Effector memory CD8-positive, alpha-beta T cell (primary cell): ENCODE data around the gene CNTN3.

Experiments used
- ATAC-seq: fragments of 150-1000 bp; cut with Tn5 transposase; replicated peaks from 2 replicates; pipeline ENCODE4 v1.10.0; 2021; ENCODE audit warnings: mild to moderate bottlenecking, moderate library complexity
- DNase-seq, 3 experiments: peaks; one replicate each; pipeline ENCODE4 v3.0.0; 2021
- H3K27ac Mint-ChIP-seq, 2 donors: one replicate each; pipeline ENCODE4 v1.8.0; 2022; ENCODE audit warnings: mild to moderate bottlenecking in 2 of 2, mixed read lengths in 2 of 2, moderate library complexity in 2 of 2
- H3K27me3 Mint-ChIP-seq, 2 donors: one replicate each; pipeline ENCODE4 v1.8.0; 2022; ENCODE audit warnings: mixed read lengths in 2 of 2
- H3K36me3 Mint-ChIP-seq: one replicate; pipeline ENCODE4 v1.8.0; 2022; ENCODE audit warnings: mild to moderate bottlenecking, moderate library complexity, mixed read lengths; ENCODE audit not compliant: insufficient read depth
- H3K4me1 Mint-ChIP-seq, 2 donors: one replicate each; pipeline ENCODE4 v1.8.0; 2022; ENCODE audit warnings: low read depth in 2 of 2, mixed read lengths in 2 of 2
- H3K4me3 Mint-ChIP-seq, 2 donors: one replicate each; pipeline ENCODE4 v1.8.0; 2022; ENCODE audit warnings: mild to moderate bottlenecking in 2 of 2, mixed read lengths in 2 of 2, moderate library complexity in 2 of 2
- H3K9me3 Mint-ChIP-seq, 2 donors: one replicate each; pipeline ENCODE4 v1.8.0; 2022; ENCODE audit warnings: mixed read lengths in 2 of 2

Gene CNTN3

DNA sequence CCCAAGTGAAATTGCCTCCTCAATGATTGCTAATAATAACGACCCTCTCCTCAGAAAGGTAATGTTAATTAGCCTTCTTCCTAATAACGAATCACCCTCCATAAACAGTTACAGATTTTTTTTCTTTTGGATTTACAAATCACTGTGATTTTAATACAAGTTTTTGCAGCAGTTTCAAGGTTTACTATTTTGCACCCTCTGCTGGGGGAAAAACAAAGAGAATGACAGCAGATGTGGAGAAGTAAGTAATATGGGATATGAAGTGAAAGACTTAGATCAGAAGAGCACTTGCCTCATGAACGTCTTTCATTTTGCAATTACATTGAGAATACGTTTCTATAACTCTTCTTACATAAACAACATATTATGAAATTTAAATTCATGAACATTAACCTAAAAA is 16.1 kb upstream of the CNTN3 start:
- Mint-ChIP-seq H3K27me3 (no peaks in the 10 kb centered on the region), H3K4me3 (no peak overlapping the region), H3K27ac (no peak overlapping the region), H3K36me3 (no peaks in the 10 kb centered on the region), H3K9me3 (peaks cover 3 to 22% of the 10 kb centered on the region in 2 donors), H3K4me1 (no peaks in the 10 kb centered on the region)
- DNase-seq (no peak), ATAC-seq (no peak)

DNA sequence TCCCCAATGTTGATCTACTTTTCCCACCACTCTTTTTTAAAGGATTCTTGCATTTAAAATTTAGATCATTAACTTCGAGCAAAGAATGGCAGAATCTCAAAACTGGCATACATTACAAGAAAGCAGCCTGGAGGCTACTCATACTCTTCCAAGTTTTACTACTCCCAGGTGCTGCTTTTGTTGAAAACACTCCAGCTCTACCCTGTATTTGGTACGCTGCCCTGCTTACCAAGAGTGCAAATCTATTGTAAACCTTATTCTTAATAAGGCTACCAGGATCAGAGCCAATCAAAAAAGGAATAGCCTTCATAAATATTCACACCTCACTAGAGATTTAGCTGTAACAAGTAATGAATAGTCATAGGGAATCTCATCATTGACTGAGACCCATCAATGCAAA is 11.6 kb upstream of the CNTN3 start:
- Mint-ChIP-seq H3K4me1 (no peaks in the 10 kb centered on the region), H3K27me3 (no peaks in the 10 kb centered on the region), H3K36me3 (no peaks in the 10 kb centered on the region), H3K27ac (no peak overlapping the region), H3K4me3 (no peak overlapping the region), H3K9me3 (peaks cover 7 to 20% of the 10 kb centered on the region in 2 donors)
- no peak for DNase-seq
- no peak for ATAC-seq

DNA sequence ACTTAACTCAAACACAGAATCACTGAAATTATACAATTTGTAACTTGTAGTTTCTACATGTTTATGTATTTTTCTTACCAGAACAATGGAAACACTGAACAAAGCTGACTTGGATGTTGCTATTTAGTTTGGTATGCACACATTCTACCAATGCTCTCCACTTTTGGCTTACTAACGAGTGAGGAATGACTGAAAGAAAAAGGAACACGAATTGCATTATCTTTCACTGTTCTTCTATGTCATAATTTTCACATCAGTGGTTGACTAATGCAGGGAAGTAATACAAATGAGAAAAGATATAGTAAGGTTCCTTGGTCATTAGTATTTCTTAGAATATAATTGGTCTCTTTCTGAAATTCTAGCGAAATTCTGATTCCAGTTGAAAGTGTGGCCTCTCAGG is 9.8 kb upstream of the CNTN3 start:
- no peaks in the 10 kb centered on the region for H3K4me1 Mint-ChIP-seq
- H3K9me3 Mint-ChIP-seq, result peaks cover 10 to 20% of the 10 kb centered on the region in 2 donors
- H3K36me3 Mint-ChIP-seq, result no peaks in the 10 kb centered on the region
- H3K4me3 Mint-ChIP-seq, result no peak overlapping the region
- DNase-seq (no peak), ATAC-seq (no peak)
- H3K27ac Mint-ChIP-seq, result no peak overlapping the region
- H3K27me3 Mint-ChIP-seq, result no peaks in the 10 kb centered on the region

DNA sequence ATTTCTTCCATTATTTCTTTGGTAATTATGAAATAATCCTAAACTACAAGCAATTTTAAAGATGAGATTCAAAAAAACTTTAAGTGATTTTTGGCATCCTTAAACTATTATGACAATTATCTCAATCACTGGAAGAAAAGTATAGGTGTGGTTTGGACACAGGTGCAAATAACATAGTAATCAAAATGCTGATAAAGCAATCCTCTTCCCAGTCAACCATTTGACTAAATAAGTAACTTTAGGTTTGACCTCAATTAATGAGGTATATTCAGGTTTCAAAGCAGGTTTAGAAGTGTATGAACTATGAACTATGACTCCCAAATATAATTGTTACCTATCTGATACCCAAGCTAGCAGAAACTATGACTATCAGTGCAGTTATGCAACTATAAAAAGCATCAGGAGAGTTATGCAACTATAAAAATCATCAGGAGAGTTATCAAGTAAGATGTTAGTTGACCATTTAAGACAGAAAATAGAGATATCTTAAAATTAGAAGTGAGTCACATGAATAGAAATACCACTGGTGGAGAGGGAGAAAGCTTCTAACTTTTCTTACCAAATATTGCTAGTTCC is 8.9 kb upstream of the CNTN3 start:
- Mint-ChIP-seq H3K36me3 (no peaks in the 10 kb centered on the region), H3K9me3 (peaks cover 8 to 20% of the 10 kb centered on the region in 2 donors), H3K4me1 (no peaks in the 10 kb centered on the region), H3K27me3 (no peaks in the 10 kb centered on the region), H3K27ac (no peak overlapping the region), H3K4me3 (no peak overlapping the region)
- ATAC-seq (no peak), DNase-seq (no peak)

DNA sequence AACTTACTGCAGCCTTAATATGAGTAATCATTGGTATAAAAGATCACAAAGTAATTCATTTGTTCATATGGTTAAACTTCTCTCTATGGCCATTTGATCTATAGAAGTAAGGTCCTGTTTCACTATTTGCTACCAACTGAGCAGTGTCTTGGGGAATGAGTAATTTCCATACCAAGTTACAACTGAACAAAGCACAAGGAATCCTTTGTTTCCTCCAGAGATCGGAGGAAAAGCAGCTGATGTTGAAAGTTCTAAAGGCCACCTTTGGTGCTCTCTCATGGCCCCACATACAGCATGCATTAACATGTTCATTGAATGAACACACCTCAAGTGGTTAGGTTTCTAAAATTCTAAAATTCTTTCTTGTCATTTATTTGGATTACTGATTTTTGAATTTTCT is 7.1 kb upstream of the CNTN3 start:
- Mint-ChIP-seq H3K27me3 (no peaks in the 10 kb centered on the region), H3K4me1 (no peaks in the 10 kb centered on the region), H3K27ac (no peak overlapping the region), H3K4me3 (no peak overlapping the region), H3K36me3 (no peaks in the 10 kb centered on the region), H3K9me3 (peaks cover 6 to 9% of the 10 kb centered on the region in 2 donors)
- no peak for ATAC-seq
- no peak for DNase-seq

DNA sequence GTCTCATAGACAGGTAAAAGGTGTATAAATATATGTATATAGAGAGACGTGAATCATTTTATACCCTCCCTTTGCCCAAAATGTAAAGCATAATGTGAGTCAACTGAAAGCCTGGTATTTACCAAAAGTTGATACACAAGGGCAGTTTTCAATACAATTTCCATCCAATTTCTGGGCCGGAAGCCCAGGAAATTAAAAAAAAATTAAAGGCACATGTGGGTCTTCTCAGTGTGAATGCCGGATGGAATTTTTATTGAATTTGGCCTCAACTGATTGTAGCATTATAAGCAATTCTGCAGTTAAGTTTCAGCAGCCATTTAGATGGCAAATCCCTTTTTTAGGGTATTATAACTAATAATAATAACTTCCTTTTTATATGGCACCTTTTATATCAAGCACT is 3.3 kb upstream of the CNTN3 start:
- H3K4me1 Mint-ChIP-seq, result no peaks in the 10 kb centered on the region
- H3K4me3 Mint-ChIP-seq, result no peak overlapping the region
- DNase-seq, result no peak
- H3K9me3 Mint-ChIP-seq, result peaks cover under 1 to 7% of the 10 kb centered on the region in 2 donors
- no peak for ATAC-seq
- no peaks in the 10 kb centered on the region for H3K36me3 Mint-ChIP-seq
- no peaks in the 10 kb centered on the region for H3K27me3 Mint-ChIP-seq
- no peak overlapping the region for H3K27ac Mint-ChIP-seq

DNA sequence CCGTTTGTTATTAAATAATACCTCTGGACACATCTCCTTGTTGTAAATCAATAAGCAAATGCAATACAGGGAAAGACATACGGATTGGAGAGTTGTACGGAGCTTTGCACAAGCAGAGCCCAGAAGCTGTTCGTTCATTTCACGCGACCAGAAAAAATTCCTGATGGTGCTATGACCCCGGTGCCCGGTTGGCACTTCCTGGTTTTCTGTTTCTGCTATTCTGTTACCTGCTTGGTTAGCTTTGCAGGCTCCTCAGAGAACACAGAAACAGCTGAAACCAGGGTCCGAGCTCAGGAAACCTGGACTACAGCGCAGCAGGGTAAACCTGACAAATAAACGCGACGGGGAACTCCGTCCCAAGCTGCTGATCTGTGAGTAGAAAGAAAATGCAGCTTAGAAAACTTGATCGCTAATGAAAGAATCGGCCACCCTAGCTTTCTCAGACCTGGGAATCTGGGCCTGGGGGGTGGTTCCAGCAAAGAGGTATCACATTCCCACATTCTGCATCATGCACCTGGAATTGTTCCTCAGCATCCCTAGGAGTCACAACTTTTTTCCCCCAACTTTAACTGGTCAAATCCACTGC is 845 bp downstream of the CNTN3 start:
- Mint-ChIP-seq H3K4me1 (no peaks in the 10 kb centered on the region), H3K27ac (no peak overlapping the region), H3K36me3 (no peaks in the 10 kb centered on the region), H3K4me3 (no peak overlapping the region), H3K27me3 (no peaks in the 10 kb centered on the region), H3K9me3 (peaks cover 6 to 10% of the 10 kb centered on the region in 2 donors)
- no peak for ATAC-seq
- DNase-seq, result no peak

DNA sequence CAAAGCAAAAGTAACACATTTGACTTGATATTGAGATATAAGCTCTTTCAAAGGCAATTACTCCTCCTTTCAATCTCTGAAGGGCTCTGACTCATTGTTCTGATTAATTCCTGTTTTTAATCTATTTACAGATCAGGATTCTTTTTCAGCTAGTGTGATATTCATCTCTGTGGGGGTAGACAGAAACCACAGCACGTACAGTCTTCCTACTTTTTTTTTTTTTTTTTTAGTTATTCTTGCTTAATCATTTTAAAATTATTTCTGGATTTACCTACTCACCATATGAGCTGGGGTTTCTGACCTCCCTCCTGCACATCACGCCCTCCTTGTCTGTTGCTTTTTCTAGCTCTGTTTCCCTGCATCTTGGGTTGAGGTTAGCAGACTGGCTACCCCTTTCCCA is 1.4 kb downstream of the CNTN3 start:
- Mint-ChIP-seq H3K36me3 (no peaks in the 10 kb centered on the region), H3K9me3 (peaks cover 6 to 12% of the 10 kb centered on the region in 2 donors), H3K27me3 (no peaks in the 10 kb centered on the region), H3K4me1 (no peaks in the 10 kb centered on the region), H3K27ac (no peak overlapping the region), H3K4me3 (no peak overlapping the region)
- DNase-seq, result no peak
- ATAC-seq, result no peak

DNA sequence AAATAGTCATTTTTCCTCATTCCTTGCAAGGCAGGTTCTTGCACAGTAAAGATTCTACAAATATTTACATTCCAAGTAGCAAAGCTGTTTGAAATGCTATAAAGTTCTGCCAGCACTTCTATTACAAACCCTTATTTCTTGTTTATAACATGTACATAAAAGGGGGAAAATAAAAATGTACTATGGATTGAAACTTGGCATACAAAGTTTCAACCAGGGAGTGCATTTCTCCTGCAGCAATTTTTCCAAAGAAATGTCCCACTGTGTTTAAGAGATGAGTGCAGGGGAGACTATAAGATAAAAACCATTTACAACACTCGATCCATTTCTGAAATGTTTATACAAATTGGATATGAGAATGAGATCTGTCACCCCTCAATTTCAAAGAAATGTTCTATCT is 3.3 kb downstream of the CNTN3 start:
- Mint-ChIP-seq H3K9me3 (peaks cover 6 to 12% of the 10 kb centered on the region in 2 donors), H3K36me3 (no peaks in the 10 kb centered on the region), H3K27ac (no peak overlapping the region), H3K27me3 (no peaks in the 10 kb centered on the region), H3K4me1 (no peaks in the 10 kb centered on the region), H3K4me3 (no peak overlapping the region)
- ATAC-seq, result no peak
- DNase-seq, result no peak

DNA sequence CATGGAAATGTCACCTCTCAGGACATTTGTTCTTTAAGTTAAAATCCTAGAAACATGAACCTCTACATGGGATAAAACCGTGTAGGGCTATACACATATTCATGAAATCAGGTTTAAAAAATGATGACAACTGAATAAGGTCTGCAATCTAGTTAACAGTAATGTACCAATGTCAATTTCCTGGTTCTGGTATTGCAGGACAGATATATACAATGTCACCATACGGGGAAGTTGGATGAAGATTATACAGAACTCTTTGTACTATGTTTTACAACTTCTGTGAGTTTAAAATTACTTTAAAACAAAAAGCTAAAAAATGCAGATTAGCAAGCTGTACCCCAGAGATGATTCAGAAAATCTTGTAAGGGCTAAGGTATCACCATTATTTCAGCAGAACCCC is 6.7 kb downstream of the CNTN3 start:
- H3K36me3 Mint-ChIP-seq, result no peaks in the 10 kb centered on the region
- H3K4me3 Mint-ChIP-seq, result no peak overlapping the region
- ATAC-seq (no peak), DNase-seq (no peak)
- no peak overlapping the region for H3K27ac Mint-ChIP-seq
- H3K4me1 Mint-ChIP-seq, result no peaks in the 10 kb centered on the region
- H3K27me3 Mint-ChIP-seq, result no peaks in the 10 kb centered on the region
- H3K9me3 Mint-ChIP-seq, result peaks cover 5 to 12% of the 10 kb centered on the region in 2 donors

DNA sequence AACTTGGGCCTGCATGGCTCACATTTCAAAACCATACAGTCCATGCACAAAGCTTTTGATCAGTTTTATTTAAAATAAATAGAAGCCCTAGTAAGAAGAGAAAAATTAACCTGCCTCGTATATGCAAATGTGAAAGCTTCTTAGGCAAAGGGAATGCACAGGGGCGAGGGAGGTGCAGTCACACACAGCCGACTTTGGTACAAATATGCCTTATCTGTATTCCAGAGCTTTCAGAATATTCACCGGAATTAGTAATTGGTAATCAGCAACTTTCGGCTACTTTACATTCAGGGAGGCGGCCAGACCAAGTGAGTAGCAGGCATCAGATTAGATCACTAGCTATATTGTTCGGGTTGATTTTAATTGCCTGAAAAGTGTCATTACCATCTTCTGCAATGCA is 7.5 kb downstream of the CNTN3 start:
- H3K4me3 Mint-ChIP-seq, result no peak overlapping the region
- no peak for DNase-seq

DNA sequence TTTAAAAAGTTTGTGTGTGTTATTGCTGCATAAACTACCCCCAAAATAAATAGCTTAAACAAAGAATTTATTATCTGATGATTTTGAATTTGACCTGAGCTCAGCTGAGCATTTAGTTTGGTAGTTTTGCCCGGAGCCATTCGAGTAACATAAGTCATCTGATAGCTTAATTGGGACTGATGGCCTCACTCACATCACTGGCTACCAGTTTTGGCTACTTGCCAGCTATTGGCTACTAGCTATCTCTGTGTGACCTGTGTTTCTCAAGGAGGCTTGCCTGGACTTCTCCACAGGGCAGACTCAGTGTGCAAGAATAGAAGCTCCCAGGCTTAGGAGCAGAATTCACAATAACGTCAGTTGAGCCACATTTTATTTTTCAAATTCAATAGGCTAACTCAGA is 9.0 kb downstream of the CNTN3 start:
- Mint-ChIP-seq H3K4me3 (no peak overlapping the region), H3K9me3 (peaks cover 7 to 12% of the 10 kb centered on the region in 2 donors), H3K27ac (no peak overlapping the region), H3K4me1 (no peaks in the 10 kb centered on the region), H3K27me3 (no peaks in the 10 kb centered on the region), H3K36me3 (no peaks in the 10 kb centered on the region)
- DNase-seq (no peak), ATAC-seq (no peak)

More for the DNA sequence above, 7.5 kb downstream of the CNTN3 start:
- H3K9me3 Mint-ChIP-seq, result peaks cover 5 to 12% of the 10 kb centered on the region in 2 donors
- ATAC-seq, result no peak
- H3K27ac Mint-ChIP-seq, result no peak overlapping the region
- H3K27me3 Mint-ChIP-seq, result no peaks in the 10 kb centered on the region
- no peaks in the 10 kb centered on the region for H3K4me1 Mint-ChIP-seq
- no peaks in the 10 kb centered on the region for H3K36me3 Mint-ChIP-seq

DNA sequence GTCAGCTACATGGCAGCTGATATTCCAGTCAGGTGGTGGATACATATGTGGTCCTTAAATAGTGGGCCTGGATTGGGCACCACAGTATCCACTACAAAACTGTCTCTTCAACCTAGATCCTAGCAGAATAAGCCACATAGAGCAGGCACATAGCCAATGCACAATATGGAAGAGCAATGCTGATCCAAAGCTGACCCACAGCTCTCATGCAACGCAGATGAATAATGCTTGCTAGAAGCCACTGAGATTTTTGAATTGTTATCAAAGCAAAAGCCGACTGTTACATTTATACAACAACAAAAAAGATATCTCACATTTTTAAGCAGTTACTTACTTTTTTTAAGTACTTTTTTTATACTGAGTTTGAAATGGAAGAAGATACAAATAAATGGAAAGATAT is 11.2 kb downstream of the CNTN3 start:
- ATAC-seq, result no peak
- peaks cover 3 to 14% of the 10 kb centered on the region in 2 donors for H3K9me3 Mint-ChIP-seq
- DNase-seq, result no peak
- H3K4me1 Mint-ChIP-seq, result no peaks in the 10 kb centered on the region
- H3K4me3 Mint-ChIP-seq, result no peak overlapping the region
- no peak overlapping the region for H3K27ac Mint-ChIP-seq
- no peaks in the 10 kb centered on the region for H3K27me3 Mint-ChIP-seq
- H3K36me3 Mint-ChIP-seq, result no peaks in the 10 kb centered on the region

DNA sequence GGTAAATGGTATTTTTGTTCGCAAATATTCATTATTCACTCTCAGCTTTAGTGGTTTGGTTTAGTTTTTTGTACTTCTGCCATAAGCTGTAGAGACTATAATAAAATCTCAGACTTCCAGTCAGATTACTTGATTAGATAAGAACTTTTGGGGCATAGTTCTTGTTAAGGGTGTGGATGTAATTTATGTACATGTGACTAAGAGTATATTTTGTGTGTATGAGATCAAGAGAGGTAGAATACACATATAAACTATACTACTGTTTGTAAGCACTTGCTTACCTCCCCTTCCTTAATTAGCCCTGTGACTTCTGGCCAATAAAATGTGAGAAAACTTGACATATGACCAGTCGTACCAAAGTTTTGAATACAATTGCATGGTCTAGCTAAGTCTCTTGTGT is 12.0 kb downstream of the CNTN3 start:
- DNase-seq (no peak), ATAC-seq (no peak)
- no peak overlapping the region for H3K27ac Mint-ChIP-seq
- H3K4me1 Mint-ChIP-seq, result no peaks in the 10 kb centered on the region
- no peak overlapping the region for H3K4me3 Mint-ChIP-seq
- H3K9me3 Mint-ChIP-seq, result peaks cover 3 to 14% of the 10 kb centered on the region in 2 donors
- H3K36me3 Mint-ChIP-seq, result no peaks in the 10 kb centered on the region
- no peaks in the 10 kb centered on the region for H3K27me3 Mint-ChIP-seq
